Activated B cell treated with CpG ODN at 0.5 μM for 24 hours (primary cell): ENCODE results near the gene ADAM22. TPM values are rescaled to one million over a fixed set of nuclear protein-coding genes. Genes with fewer than 3 reads are reported as not detected.

Experiments
- ATAC-seq: fragments of 200-7000 bp; cut with Tn5 transposase; one replicate; pipeline ENCODE4 v1.10.0; 2021; ENCODE audit warnings: low read depth, mild to moderate bottlenecking, moderate library complexity
- CTCF ChIA-PET: fragments of 350-600 bp; sonication (Branson Sonifier 250); formaldehyde crosslinking; loops from one replicate; lab custom pipeline; 2021; ENCODE audit warnings: antibody characterized with exemption; lab: Charles Lee
- POLR2A ChIA-PET: fragments of 350-600 bp; sonication (Branson Sonifier 250); formaldehyde crosslinking; loops from one replicate; lab custom pipeline; 2021; ENCODE audit warnings: antibody characterized with exemption; lab: Charles Lee
- DNase-seq: peaks from one replicate; pipeline ENCODE4 v3.0.0; 2022
- H3K27ac Mint-ChIP-seq: one replicate; pipeline ENCODE4 v1.8.0; 2020; ENCODE audit warnings: mixed read lengths
- H3K27me3 Mint-ChIP-seq: one replicate; pipeline ENCODE4 v1.8.0; 2021; ENCODE audit warnings: mixed read lengths
- H3K36me3 Mint-ChIP-seq: one replicate; pipeline ENCODE4 v1.8.0; 2021; ENCODE audit warnings: low read depth, mixed read lengths
- H3K4me1 Mint-ChIP-seq: one replicate; pipeline ENCODE4 v1.8.0; 2021; ENCODE audit warnings: mixed read lengths
- H3K4me3 Mint-ChIP-seq: one replicate; pipeline ENCODE4 v1.8.0; 2020; ENCODE audit warnings: mild to moderate bottlenecking, mixed read lengths
- H3K9me3 Mint-ChIP-seq: one replicate; pipeline ENCODE4 v1.8.0; 2020; ENCODE audit warnings: mixed read lengths
- intact Hi-C: fragments of 100-400 bp; cut with micrococcal nuclease; formaldehyde crosslinking; loops from one replicate; pipeline ENCODE4 v1.15.1; 2024
- total RNA-seq: library from RNA; stranded (reverse); gene quantifications from 2 replicates; pipeline ENCODE4 v1.2.3, GENCODE V29; 2022
- TF ChIP-seq, protein P1 (sequence below): fragments of 200-600 bp; IDR thresholded peaks from one replicate; pipeline ENCODE4 v1.8.0; 2022; ENCODE audit warnings: antibody characterized with exemption, mild to moderate bottlenecking

ADAM22 gene
- total RNA-seq, 1 donor from 2014 or later, result 0.71 TPM

- no peak for DNase-seq
- TF ChIP-seq, protein P1, sequence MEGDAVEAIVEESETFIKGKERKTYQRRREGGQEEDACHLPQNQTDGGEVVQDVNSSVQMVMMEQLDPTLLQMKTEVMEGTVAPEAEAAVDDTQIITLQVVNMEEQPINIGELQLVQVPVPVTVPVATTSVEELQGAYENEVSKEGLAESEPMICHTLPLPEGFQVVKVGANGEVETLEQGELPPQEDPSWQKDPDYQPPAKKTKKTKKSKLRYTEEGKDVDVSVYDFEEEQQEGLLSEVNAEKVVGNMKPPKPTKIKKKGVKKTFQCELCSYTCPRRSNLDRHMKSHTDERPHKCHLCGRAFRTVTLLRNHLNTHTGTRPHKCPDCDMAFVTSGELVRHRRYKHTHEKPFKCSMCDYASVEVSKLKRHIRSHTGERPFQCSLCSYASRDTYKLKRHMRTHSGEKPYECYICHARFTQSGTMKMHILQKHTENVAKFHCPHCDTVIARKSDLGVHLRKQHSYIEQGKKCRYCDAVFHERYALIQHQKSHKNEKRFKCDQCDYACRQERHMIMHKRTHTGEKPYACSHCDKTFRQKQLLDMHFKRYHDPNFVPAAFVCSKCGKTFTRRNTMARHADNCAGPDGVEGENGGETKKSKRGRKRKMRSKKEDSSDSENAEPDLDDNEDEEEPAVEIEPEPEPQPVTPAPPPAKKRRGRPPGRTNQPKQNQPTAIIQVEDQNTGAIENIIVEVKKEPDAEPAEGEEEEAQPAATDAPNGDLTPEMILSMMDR, result no peak
- POLR2A ChIA-PET, result no interaction called here
- Mint-ChIP-seq H3K9me3 (no peaks in the 10 kb centered on the region), H3K36me3 (no peaks in the 10 kb centered on the region), H3K4me1 (no peaks in the 10 kb centered on the region), H3K4me3 (no peak overlapping the region), H3K27ac (no peak overlapping the region), H3K27me3 (peaks cover 4% of the 10 kb centered on the region)
- no peak for ATAC-seq
- CTCF ChIA-PET, result no interaction called here
- intact Hi-C loops, result loop anchor here (5.0 kb wide), 1 partner anchor 1382 kb away; no protein-coding TSS in a partner anchor
Observed at GRCh38 chr7:88239852-88240251, 305.8 kb downstream of the ADAM22 start.

DNA sequence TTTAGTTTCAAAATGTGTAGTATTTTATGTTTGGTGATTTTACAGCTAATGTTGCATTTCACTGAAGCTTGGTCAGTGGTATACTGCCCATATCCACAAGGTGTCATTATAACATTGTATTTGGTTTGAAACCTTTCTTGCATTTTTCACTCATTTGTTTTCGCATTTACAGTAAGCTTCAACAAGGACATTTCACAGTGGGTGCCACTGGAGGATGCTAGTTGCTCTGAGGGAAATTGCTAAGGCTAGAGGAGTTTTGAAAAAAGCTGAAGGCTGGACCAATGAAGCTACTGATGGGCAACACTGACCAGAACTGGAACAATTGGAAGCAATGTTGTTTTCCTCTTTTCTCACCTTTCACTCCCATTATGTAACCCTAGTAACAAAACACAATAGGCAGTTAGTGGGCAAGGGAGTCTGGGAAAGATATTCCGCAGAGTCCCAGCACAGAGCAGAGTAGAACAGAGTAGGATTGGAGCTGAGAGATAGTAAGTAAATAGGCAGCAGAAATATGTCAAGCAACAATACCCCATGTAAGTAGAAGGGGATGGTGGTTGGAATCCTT is 309.4 kb downstream of the ADAM22 start:
- ChIA-PET POLR2A (no interaction called here), CTCF (interaction anchor here (1.7 kb wide), 1 partner anchor 114 kb away, joined by 5 read pairs; no protein-coding TSS in a partner anchor)
- DNase-seq, result no peak
- ATAC-seq, result no peak
- TF ChIP-seq, protein P1, result no peak
- Mint-ChIP-seq H3K27me3 (peaks cover 2% of the 10 kb centered on the region), H3K9me3 (no peaks in the 10 kb centered on the region), H3K4me3 (no peak overlapping the region), H3K36me3 (no peaks in the 10 kb centered on the region), H3K4me1 (no peaks in the 10 kb centered on the region), H3K27ac (no peak overlapping the region)
- intact Hi-C loops, result loop anchor here (5.0 kb wide), 1 partner anchor 1379 kb away; no protein-coding TSS in a partner anchor

- ChIA-PET CTCF (interaction anchor here (1.7 kb wide), 1 partner anchor 114 kb away, joined by 5 read pairs; no protein-coding TSS in a partner anchor), POLR2A (no interaction called here)
- peaks cover 3% of the 10 kb centered on the region for H3K27me3 Mint-ChIP-seq
- intact Hi-C loops, result loop anchor here (2.0 to 5.0 kb wide), 2 partner anchors 115 to 1378 kb away; no protein-coding TSS in a partner anchor
- H3K9me3 Mint-ChIP-seq, result no peaks in the 10 kb centered on the region
- H3K4me1 Mint-ChIP-seq, result no peaks in the 10 kb centered on the region
- H3K4me3 Mint-ChIP-seq, result no peak overlapping the region
- ATAC-seq (no peak), DNase-seq (no peak)
- TF ChIP-seq, protein P1, result no peak
- H3K36me3 Mint-ChIP-seq, result no peaks in the 10 kb centered on the region
- H3K27ac Mint-ChIP-seq, result no peak overlapping the region
Observed at GRCh38 chr7:88244258-88244657, 310.2 kb downstream of the ADAM22 start.

Other genes starting within 250 kb of the ADAM22 start
- 16.6 and 21.7 TPM in 2 replicates for gene SLC25A40, start 57.9 kb upstream of the ADAM22 start, total RNA-seq
- 20.2 and 30.3 TPM in 2 replicates for gene DBF4, start 57.8 kb upstream of the ADAM22 start, total RNA-seq